Stimulated activated CD8-positive, alpha-beta memory T cell treated with anti-CD3 and anti-CD28 coated beads, Interleukin-2, amount 100 ng/mL, for 48 hours (primary cell): Measurements from ENCODE around the gene FAM24A.

Experiments
- DNase-seq, 2 donors: peaks; one replicate each; pipeline ENCODE4 v3.0.0-alpha.2; 2020; ENCODE audit warnings: low read depth in 2 of 2

FAM24A gene

DNA sequence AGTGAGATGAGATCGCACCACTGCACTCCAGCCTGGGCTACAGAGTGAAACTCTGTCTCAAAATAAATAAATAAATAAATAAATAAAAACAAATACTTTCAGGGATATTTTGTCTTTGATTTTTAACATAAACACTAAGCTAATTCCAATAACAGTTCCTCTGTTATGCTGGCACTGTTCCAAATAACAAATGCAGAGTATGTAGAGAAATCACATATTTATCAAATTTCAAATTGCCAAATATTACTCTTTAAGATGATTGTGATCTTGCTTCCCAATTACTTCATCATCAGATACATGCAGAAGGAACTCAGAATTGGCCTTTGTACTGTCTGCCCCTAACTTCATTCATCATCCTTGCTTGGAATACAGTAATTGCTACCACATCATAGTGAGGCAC, 19.7 kb downstream of the FAM24A start:
- no peak for DNase-seq

DNA sequence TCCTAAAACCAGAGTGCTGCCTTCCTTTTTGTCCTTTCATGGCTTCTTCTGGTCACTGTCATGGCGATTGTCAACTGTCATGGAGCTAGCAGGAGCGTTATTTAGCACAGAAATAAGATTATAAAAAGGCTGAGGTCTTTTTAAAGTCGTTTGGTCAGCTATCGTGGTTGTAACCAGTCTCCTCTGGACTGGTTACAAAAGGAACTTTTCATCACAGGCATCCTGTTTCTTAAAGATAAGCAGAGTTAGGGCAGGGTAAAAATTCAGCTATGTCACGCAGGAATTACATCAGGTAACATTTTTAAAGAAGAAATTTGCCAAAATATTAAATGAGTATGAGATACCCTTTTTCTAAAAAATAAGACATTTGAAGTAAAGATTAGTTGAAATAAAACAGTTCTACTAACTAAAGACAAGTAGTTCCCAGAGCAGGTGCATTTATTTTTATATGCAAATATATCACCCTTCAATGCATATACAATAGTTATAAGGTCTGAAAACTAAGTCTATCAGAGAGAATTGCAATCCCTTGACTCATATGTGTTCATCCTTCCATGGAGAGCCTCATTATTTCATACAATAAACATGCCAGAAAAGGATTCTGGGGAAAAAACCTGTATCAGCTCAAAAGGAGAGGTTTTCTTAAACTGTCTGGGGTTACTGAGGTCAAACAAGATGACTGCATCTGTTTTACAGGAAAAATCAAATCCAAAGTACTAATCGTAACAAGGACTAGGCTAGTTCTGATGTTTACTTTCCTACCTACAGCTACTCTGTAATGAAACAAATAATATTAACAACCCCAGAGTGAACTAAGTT, 20.9 kb downstream of the FAM24A start:
- no peak for DNase-seq

DNA sequence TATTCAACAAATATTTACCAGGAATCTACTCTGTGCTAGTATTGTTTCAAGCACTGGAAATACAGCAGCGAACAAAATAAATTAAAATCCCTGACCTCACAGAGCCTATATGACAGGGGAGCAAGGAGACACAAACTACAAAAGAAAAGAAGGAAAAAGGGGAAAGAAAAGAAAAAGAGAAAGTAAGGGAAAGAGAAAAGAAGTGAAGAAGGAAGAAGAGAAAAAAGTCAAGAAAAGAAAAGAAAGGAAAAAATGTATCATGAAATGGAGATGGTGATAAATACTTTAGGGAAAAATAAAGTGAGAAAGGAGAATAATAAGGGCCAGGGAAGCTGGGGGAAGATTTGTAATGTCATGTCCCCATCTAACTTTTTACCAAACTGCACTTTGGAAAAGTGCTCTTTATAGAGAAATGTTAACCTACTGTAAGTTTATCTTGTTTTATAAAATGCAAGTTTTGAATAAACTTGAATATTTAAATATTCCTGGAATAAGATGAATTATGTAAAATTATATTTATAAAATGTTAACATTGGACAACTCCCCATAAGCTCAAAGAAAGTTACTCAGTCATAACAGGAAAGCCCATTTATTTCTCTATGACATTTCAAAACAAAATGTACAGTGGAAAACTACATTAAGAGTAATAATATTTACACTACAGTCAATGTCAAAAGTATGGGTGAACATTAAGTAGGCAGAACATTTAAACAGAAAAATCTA, 28.9 kb downstream of the FAM24A start:
- DNase-seq, result no peak

DNA sequence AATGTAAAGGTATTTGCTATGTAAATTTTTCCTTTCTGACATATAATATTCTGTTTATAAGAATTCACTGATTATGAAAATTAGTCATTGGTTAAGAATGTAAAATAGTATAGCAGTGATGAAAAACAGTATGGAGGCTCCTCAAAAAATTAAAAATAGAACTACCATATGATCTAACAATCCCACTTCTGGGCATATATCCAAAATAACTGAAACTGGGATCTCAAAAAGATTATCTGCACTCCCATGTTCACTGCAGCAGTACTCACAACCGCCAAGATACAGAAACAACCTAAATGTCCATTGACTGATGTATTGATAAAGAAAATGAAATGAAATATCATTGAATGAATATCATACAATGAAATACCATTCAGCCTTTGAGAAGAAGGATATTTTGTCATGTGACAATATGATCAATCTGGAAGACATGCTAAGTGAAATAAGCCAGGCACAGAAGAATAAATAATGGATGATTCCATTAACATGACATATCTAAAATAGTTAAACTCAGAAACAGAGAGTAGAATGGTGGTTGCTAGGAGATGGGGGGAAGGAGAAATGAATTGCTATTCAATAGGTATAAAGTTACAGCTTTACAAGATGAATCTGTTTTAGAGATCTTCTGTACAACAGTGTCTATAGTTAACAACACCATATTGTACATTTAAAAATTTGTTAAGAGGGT, 29.6 kb downstream of the FAM24A start:
- DNase-seq, result no peak

DNA sequence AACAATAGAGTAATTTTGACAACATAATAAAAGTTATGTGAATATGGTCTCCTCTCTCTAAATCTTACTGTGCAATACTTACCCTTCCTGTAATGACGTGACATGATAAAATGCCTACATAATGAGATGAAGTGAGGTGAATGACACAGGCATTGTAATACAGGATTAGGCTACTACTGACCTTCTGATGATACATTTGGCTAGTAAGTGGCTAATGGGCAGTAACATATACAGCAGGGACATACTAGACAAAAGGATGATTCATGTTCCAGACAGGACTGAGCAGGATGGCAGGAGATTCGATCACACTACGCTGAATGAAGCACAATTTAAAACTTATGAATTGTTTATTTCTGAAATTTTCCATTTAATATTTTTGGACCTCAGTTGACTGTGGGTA, 38.9 kb downstream of the FAM24A start:
- DNase-seq, result no peak

DNA sequence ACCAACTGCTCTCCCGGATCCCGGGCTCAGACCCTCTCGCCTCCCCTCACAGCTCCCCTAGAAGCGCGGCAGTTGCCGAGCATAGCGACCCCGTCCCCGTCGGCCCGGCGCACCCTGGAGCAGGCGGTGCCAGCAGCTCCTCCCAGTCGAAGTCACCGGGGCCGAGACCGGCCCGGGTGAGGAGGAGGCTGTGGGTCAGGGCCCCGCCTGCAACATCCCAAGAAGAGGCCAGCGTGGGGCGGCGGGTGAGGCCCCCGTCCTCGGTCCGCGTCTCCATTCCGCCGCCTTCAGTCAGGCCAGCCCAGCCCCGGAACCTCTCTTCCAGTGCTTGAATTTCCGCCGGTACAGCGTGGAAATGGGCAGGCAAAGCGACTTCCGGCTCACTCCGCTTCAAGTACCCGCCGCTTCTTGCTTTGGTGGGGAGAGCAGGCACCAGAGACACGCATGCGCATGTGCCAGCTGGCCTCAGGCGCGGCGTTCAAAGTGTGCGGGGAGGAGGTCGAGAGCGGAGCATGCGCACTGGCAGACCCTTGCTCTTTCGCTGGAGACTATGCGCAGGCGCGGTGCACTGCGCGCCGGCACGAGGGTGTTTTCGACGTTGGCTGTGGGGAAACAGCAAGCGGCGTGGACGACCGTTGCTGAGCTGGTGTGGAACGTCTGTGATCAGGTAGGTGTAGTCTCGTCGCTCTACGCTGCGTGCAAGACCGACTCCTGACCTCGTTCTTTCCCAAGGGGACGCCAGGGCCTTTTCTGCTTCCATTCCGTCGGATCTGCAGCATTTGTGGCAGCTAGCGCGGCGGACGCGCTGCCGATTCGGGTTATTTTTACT, 43.7 kb downstream of the FAM24A start, which contains the start of gene C10orf88:
TSS of gene C10orf88 (minus strand) at position 326 of the 829 bp plus-strand sequence. CDS start at position 277, 49 bp downstream.
- peak; percentile 93 to 95 for DNase-seq

DNA sequence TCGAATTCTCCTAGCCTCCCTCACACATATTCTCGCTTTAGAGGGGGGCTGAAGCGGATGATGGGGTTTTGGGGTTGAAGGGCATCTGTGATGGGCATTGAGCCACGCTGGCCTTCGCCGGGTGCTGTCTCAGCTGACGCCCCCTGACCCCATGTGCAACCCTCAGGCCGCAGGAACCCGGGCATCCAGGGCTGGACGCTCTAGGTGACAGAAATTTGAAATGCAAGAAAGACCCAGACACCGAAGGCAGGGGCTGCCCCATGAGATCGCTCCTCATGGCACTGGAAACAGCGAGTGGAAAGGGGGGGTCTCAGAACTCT, 44.3 kb downstream of the FAM24A start:
- DNase-seq, result no peak

DNA sequence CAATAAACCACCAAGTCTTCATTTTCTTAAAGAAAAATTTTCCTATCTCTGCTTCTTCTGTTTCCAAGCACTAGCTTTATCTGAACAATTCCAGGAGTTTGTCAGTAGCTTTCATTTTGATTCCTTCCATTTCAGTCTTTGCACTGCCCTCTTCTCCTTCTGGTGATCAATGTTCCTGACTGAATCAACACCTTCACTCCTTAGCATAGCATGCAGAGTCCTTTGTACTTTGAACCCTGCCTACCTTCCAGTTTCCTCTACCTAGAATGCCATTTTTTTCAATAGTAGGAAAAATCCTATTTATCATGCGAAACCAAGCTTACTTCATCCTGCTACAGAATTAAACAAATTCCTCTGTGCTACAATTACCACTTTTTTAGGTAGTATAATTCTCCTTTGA, 45.5 kb downstream of the FAM24A start:
- DNase-seq, result no peak

DNA sequence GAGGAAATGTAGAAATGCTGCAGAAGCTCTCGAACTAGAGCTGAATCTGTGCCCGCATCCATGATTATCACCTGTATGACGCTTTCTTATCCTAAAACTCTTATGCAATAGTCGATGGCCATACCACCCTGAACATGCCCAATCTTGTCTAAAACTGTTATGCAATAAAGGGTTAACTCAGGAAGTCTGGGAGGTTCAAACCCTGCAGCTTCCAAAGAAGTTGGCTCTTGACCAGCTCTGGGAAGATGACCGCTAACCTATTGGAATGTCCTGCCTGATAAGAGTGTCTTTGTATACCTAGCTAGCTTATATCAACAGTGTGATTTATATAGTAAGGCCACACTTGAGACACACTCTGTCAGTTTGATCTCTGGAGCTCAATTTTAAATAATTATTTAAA, 47.1 kb downstream of the FAM24A start:
- no peak for DNase-seq

DNA sequence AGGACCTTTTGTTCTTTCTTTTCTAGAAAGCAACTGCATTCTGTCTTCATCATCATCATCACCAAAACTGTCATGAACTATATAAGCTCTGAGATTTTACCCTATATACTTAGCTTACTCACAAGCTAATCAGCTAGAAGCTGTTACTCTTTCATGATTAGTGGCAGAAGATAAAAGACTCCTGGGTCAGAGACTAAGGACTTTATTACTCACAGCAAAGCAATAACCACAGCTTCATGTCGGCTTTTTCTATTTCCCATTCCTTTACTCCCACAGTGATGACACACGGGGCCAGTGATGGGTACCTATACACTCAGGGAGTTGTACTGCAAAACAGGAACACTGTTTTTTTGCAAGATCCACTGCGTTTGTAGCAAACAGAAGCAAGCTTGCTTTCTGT, 52.0 kb downstream of the FAM24A start:
- DNase-seq, result no peak
